T-cell (primary cell): Measurements from ENCODE around the gene SCAND1. TPM values are rescaled to one million over a fixed set of nuclear protein-coding genes. Genes with fewer than 3 reads are reported as not detected.

Source experiments
- ATAC-seq, 4 experiments: fragments of 200-7000 bp in 3 of 4; fragments of 150-1000 bp in 1 of 4; cut with Tn5 transposase; replicated peaks in 1 of 4; 1 replicate in 3 of 4; 2 replicates in 1 of 4; pipeline ENCODE4 v1.10.0; 2021; ENCODE audit warnings: moderate library complexity in 3 of 4, mild to moderate bottlenecking in 2 of 4, moderate number of reproducible peaks in 1 of 4
- CTCF ChIA-PET, 2 donors: fragments of 300-600 bp; sonication (Branson Sonifier 250); formaldehyde crosslinking; loops; one replicate each; lab custom pipeline; 2022; ENCODE audit warnings: antibody characterized with exemption in 2 of 2; lab: Charles Lee
- POLR2A ChIA-PET, 2 donors: fragments of 300-600 bp; sonication (Branson Sonifier 250); formaldehyde crosslinking; loops; one replicate each; lab custom pipeline; 2022; ENCODE audit warnings: antibody characterized with exemption in 2 of 2; lab: Charles Lee
- DNase-seq, 35 experiments: peaks; one replicate each; pipeline versions ENCODE4 v3.0.0 to v3.0.0-alpha.2; 2013 to 2023
- H3K27ac ChIP-seq: one replicate; pipeline ENCODE4 v1.5.1; 2013; ENCODE audit warnings: low read length
- H3K27me3 ChIP-seq, 2 experiments: replicated peaks in 1 of 2; 1 replicate in 1 of 2; 2 replicates in 1 of 2; pipeline versions ENCODE4 v1.6.1 to v1.7.0; 2013; ENCODE audit warnings: low read length in 1 of 2, mixed read lengths in 1 of 2; ENCODE audit not compliant: control insufficient read depth in 2 of 2, insufficient read depth in 2 of 2; ENCODE audit errors: extremely low read depth in 1 of 2
- H3K36me3 ChIP-seq, 2 donors: 1 replicate in 1 of 2; 2 replicates in 1 of 2; pipeline versions ENCODE4 v1.6.1 to v1.7.0; 2013; ENCODE audit warnings: low read length in 1 of 2; ENCODE audit not compliant: control insufficient read depth in 2 of 2, insufficient read depth in 1 of 2; ENCODE audit errors: extremely low read depth in 1 of 2
- H3K4me1 ChIP-seq, 2 experiments: 1 replicate in 1 of 2; 2 replicates in 1 of 2; pipeline versions ENCODE4 v1.6.1 to v1.7.0; 2013; ENCODE audit warnings: low read length in 2 of 2, mixed read lengths in 1 of 2; ENCODE audit not compliant: insufficient read depth in 2 of 2, control insufficient read depth in 1 of 2; ENCODE audit errors: extremely low read depth in 1 of 2
- H3K4me3 ChIP-seq, 2 donors: 1 replicate in 1 of 2; 2 replicates in 1 of 2; pipeline versions ENCODE4 v1.5.1 to v1.7.0; 2013; ENCODE audit warnings: mild to moderate bottlenecking in 2 of 2, low read length in 1 of 2, moderate library complexity in 1 of 2; ENCODE audit not compliant: control insufficient read depth in 1 of 2; ENCODE audit errors: extremely low read depth in 1 of 2
- H3K9me3 ChIP-seq: 2 replicates; pipeline ENCODE4 v1.7.0; 2013
- H3K27ac Mint-ChIP-seq, 2 donors: one replicate each; pipeline ENCODE4 v1.8.0; 2020 to 2021; ENCODE audit warnings: mild to moderate bottlenecking in 2 of 2, mixed read lengths in 2 of 2
- H3K27me3 Mint-ChIP-seq, 2 donors: one replicate each; pipeline ENCODE4 v1.8.0; 2021 to 2022; ENCODE audit warnings: mixed read lengths in 2 of 2
- H3K36me3 Mint-ChIP-seq: one replicate; pipeline ENCODE4 v1.8.0; 2021; ENCODE audit warnings: mixed read lengths
- H3K4me1 Mint-ChIP-seq, 3 donors: one replicate each; pipeline ENCODE4 v1.8.0; 2020 to 2022; ENCODE audit warnings: mixed read lengths in 3 of 3, mild to moderate bottlenecking in 1 of 3
- H3K4me3 Mint-ChIP-seq, 3 donors: one replicate each; pipeline ENCODE4 v1.8.0; 2020 to 2022; ENCODE audit warnings: mild to moderate bottlenecking in 3 of 3, mixed read lengths in 3 of 3, moderate library complexity in 3 of 3
- H3K9me3 Mint-ChIP-seq, 3 donors: one replicate each; pipeline ENCODE4 v1.8.0; 2020 to 2022; ENCODE audit warnings: mixed read lengths in 3 of 3
- WGBS: methylation state at CpG from one replicate; pipeline ENCODE4 v1.1.5; 2013; ENCODE audit warnings: missing lambda C conversion rate; ENCODE audit not compliant: insufficient coverage; 5-methylcytosine and 5-hydroxymethylcytosine counted together
- total RNA-seq, 35 experiments: library from RNA in 6 of 35; stranded (reverse) in 6 of 35; fragments of 120-200 nt in 1 of 35; gene quantifications; one replicate each; pipeline versions ENCODE4 v1.2.1 to v1.2.4 and lab custom pipeline; 2013 to 2026

SCAND1 gene
- total RNA-seq, 5 donors from 2014 or later (not counting 1 experiment from before 2014, with no cell fraction given): 50.0 to 78.8 (median 70.8) TPM

- ATAC-seq (no peak), DNase-seq (no peak)
- no peaks in the 10 kb centered on the region for H3K27me3 Mint-ChIP-seq
- Histone ChIP-seq H3K4me3 (no peak overlapping the region), H3K4me1 (no peaks in the 10 kb centered on the region), H3K27ac (no peak overlapping the region), H3K27me3 (no peaks in the 10 kb centered on the region), H3K9me3 (no peaks in the 10 kb centered on the region), H3K36me3 (peaks cover 5 to 61% of the 10 kb centered on the region in 2 donors)
- CTCF ChIA-PET: no interaction called here
- peaks cover 40% of the 10 kb centered on the region for H3K36me3 Mint-ChIP-seq
- no peaks in the 10 kb centered on the region for H3K4me1 Mint-ChIP-seq
- POLR2A ChIA-PET: interaction anchor here in 1 of 2 donors (0.6 kb wide), 1 partner anchor 200 kb away, joined by 3 read pairs; no protein-coding TSS in a partner anchor
- WGBS: no CpG with 5 or more reads among the region's 3 CpGs
- no peaks in the 10 kb centered on the region for H3K9me3 Mint-ChIP-seq
- no peak overlapping the region for H3K27ac Mint-ChIP-seq
- no peak overlapping the region for H3K4me3 Mint-ChIP-seq
Measured at GRCh38 chr20:35920523-35920922, 33.8 kb downstream of the SCAND1 start.

GRCh38 chr20:35918021-35918420, 36.3 kb downstream of the SCAND1 start:
- Histone ChIP-seq H3K4me1 (no peaks in the 10 kb centered on the region), H3K36me3 (peaks cover 12 to 79% of the 10 kb centered on the region in 2 donors), H3K27ac (no peak overlapping the region), H3K27me3 (no peaks in the 10 kb centered on the region), H3K4me3 (no peak overlapping the region), H3K9me3 (no peaks in the 10 kb centered on the region)
- Mint-ChIP-seq H3K4me3 (no peak overlapping the region), H3K27me3 (no peaks in the 10 kb centered on the region), H3K27ac (no peak overlapping the region), H3K4me1 (no peaks in the 10 kb centered on the region), H3K36me3 (peaks cover 51% of the 10 kb centered on the region), H3K9me3 (no peaks in the 10 kb centered on the region)
- no peak for DNase-seq
- ChIA-PET CTCF (no interaction called here), POLR2A (no interaction called here)
- no peak for ATAC-seq
- 100% methylated on average over 1 of the region's 1 CpG for WGBS

DNA sequence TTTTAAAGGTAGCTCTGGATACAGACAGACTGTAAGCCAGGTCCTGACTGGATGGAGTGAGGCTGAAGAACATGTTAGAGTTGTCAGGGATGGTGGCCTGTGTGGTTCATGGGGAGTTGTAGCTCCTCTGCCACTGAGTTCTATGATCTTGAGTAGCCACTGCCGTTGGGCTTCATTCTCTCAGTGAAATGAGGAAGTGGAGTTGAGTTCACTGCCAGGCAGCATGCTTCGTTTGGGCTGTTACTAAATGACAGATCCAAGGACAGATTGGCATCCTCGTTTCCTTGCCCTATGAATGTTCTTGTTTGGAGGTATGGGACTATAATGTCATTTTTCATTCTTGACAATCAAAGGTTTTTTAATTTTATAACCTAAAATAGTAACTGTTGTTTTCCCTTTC, 37.2 kb downstream of the SCAND1 start:
- H3K36me3 ChIP-seq: peaks cover 13 to 84% of the 10 kb centered on the region in 2 donors

GRCh38 chr20:35912881-35913280, 41.4 kb downstream of the SCAND1 start:
- Mint-ChIP-seq H3K36me3 (peaks cover 45% of the 10 kb centered on the region), H3K4me3 (no peak overlapping the region), H3K9me3 (no peaks in the 10 kb centered on the region), H3K4me1 (peaks cover 0 to 12% (median 11%) of the 10 kb centered on the region in 3 donors), H3K27me3 (no peaks in the 10 kb centered on the region), H3K27ac (no peak overlapping the region)
- Histone ChIP-seq H3K27me3 (no peaks in the 10 kb centered on the region), H3K4me1 (no peaks in the 10 kb centered on the region), H3K9me3 (no peaks in the 10 kb centered on the region), H3K27ac (no peak overlapping the region), H3K36me3 (peaks cover 9 to 59% of the 10 kb centered on the region in 2 donors), H3K4me3 (no peak overlapping the region)
- DNase-seq (no peak), ATAC-seq (no peak)
- ChIA-PET CTCF (no interaction called here), POLR2A (interaction anchor here (0.6 to 0.7 kb wide), 2 partner anchors 67 to 403 kb away, joined by 3 read pairs; no protein-coding TSS in a partner anchor)
- WGBS: 100% methylated on average over 1 of the region's 4 CpGs

More for the DNA sequence above, 37.2 kb downstream of the SCAND1 start:
- Histone ChIP-seq H3K27ac (no peak overlapping the region), H3K4me3 (no peak overlapping the region), H3K4me1 (no peaks in the 10 kb centered on the region), H3K27me3 (no peaks in the 10 kb centered on the region), H3K9me3 (no peaks in the 10 kb centered on the region)
- Mint-ChIP-seq H3K36me3 (peaks cover 54% of the 10 kb centered on the region), H3K27me3 (no peaks in the 10 kb centered on the region), H3K27ac (no peak overlapping the region), H3K4me3 (no peak overlapping the region), H3K9me3 (no peaks in the 10 kb centered on the region), H3K4me1 (no peaks in the 10 kb centered on the region)
- DNase-seq (no peak), ATAC-seq (no peak)
- POLR2A ChIA-PET: no interaction called here
- CTCF ChIA-PET: no interaction called here
- WGBS: 50% methylated on average over 1 of the region's 3 CpGs

- no peaks in the 10 kb centered on the region for H3K27me3 Mint-ChIP-seq
- Histone ChIP-seq H3K4me1 (no peaks in the 10 kb centered on the region), H3K27ac (no peak overlapping the region), H3K9me3 (no peaks in the 10 kb centered on the region), H3K27me3 (no peaks in the 10 kb centered on the region), H3K36me3 (peaks cover 9 to 52% of the 10 kb centered on the region in 2 donors), H3K4me3 (no peak overlapping the region)
- H3K27ac Mint-ChIP-seq: no peak overlapping the region
- peaks cover 45% of the 10 kb centered on the region for H3K36me3 Mint-ChIP-seq
- WGBS: no CpG with 5 or more reads among the region's 3 CpGs
- ATAC-seq (no peak), DNase-seq (no peak)
- POLR2A ChIA-PET: no interaction called here
- no peak overlapping the region for H3K4me3 Mint-ChIP-seq
- peaks cover 2 to 22% (median 20%) of the 10 kb centered on the region in 3 donors for H3K4me1 Mint-ChIP-seq
- H3K9me3 Mint-ChIP-seq: no peaks in the 10 kb centered on the region
- CTCF ChIA-PET: interaction anchor here in 1 of 2 donors (0.6 kb wide), 1 partner anchor 800 kb away, joined by 3 read pairs; no protein-coding TSS in a partner anchor
Measured at GRCh38 chr20:35910254-35910653, 44.0 kb downstream of the SCAND1 start.

DNA sequence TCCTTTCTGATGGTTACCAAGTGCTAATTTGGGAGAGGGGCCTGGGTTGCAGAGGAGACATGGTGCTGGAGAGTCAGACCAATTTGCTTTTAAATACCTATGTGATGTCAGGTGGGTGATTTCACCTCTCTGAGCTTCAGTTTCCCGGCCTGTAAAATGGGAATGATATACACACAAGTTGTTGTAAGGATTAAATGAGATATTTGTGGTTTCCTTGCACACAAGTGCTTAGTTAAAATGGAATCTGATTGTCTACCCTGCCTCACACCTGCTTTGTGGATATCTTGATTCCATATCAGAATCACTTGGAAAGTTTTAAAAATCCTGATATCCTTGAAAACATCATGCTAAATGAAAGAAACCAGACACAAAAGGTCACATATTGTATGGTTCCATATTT, 44.5 kb downstream of the SCAND1 start:
- WGBS: 100% methylated on average over 1 of the region's 1 CpG
- no peak for DNase-seq
- Histone ChIP-seq H3K27me3 (no peaks in the 10 kb centered on the region), H3K9me3 (no peaks in the 10 kb centered on the region), H3K36me3 (peaks cover 9 to 52% of the 10 kb centered on the region in 2 donors), H3K4me3 (no peak overlapping the region), H3K27ac (no peak overlapping the region), H3K4me1 (peaks cover 0 to 2% of the 10 kb centered on the region in 2 experiments)
- ChIA-PET CTCF (interaction anchor here in 1 of 2 donors (0.6 kb wide), 1 partner anchor 800 kb away, joined by 3 read pairs; no protein-coding TSS in a partner anchor), POLR2A (no interaction called here)
- peak overlapping the region in 1 of 2 donors; percentile 37 for H3K27ac Mint-ChIP-seq
- no peaks in the 10 kb centered on the region for H3K9me3 Mint-ChIP-seq
- H3K4me3 Mint-ChIP-seq: no peak overlapping the region
- H3K27me3 Mint-ChIP-seq: no peaks in the 10 kb centered on the region
- ATAC-seq: no peak
- H3K4me1 Mint-ChIP-seq: peaks cover 7 to 26% (median 22%) of the 10 kb centered on the region in 3 donors
- peaks cover 50% of the 10 kb centered on the region for H3K36me3 Mint-ChIP-seq
